SK-N-SH treated with all-trans-retinoic acid at 6 μM for 48 hours (cell line): Measurements from ENCODE around the gene IFNA6.

Experiments used
- ARNTL ChIP-seq: fragments of 450-650 bp; formaldehyde crosslinking; IDR thresholded peaks from 2 replicates; pipeline ENCODE4 v1.5.0; 2020; ENCODE audit warnings: low read depth, mild to moderate bottlenecking, moderate library complexity, borderline replicate concordance
- CREB5 ChIP-seq: fragments of 250-450 bp; sonication (Bioruptor Pico); IDR thresholded peaks from 2 replicates; pipeline ENCODE4 v1.5.1; 2020; ENCODE audit warnings: low read depth, mild to moderate bottlenecking, moderate library complexity
- GLIS3 ChIP-seq: fragments of 250-450 bp; sonication (Bioruptor Pico); IDR thresholded peaks from 2 replicates; pipeline ENCODE4 v1.5.0; 2020; ENCODE audit warnings: mild to moderate bottlenecking, moderate library complexity
- PATZ1 ChIP-seq: fragments of 250-450 bp; sonication (Bioruptor Pico); IDR thresholded peaks from 2 replicates; pipeline ENCODE4 v1.8.0; 2020; ENCODE audit warnings: mild to moderate bottlenecking, moderate library complexity, borderline replicate concordance
- POU6F1 ChIP-seq: fragments of 250-450 bp; sonication (Bioruptor Pico); IDR thresholded peaks from 2 replicates; pipeline ENCODE4 v1.8.0; 2021; ENCODE audit warnings: low read depth, mild to moderate bottlenecking, moderate library complexity, borderline replicate concordance
- RARB ChIP-seq: fragments of 250-450 bp; sonication (Bioruptor Pico); IDR thresholded peaks from 2 replicates; pipeline ENCODE4 v1.8.0; 2021; ENCODE audit warnings: mild to moderate bottlenecking, moderate library complexity
- ZC3H10 ChIP-seq: fragments of 250-450 bp; sonication (Bioruptor Pico); IDR thresholded peaks from 2 replicates; pipeline ENCODE4 v1.5.1; 2021; ENCODE audit warnings: mild to moderate bottlenecking, moderate library complexity
- ZFP3 ChIP-seq: fragments of 250-450 bp; sonication (Bioruptor Pico); IDR thresholded peaks from 2 replicates; pipeline ENCODE4 v1.5.0; 2020; ENCODE audit warnings: mild to moderate bottlenecking, moderate library complexity
- ZFP30 ChIP-seq: fragments of 450-650 bp; formaldehyde crosslinking; IDR thresholded peaks from 2 replicates; pipeline ENCODE4 v1.5.0; 2022; ENCODE audit warnings: mild to moderate bottlenecking, moderate library complexity
- ZNF70 ChIP-seq: fragments of 450-650 bp; formaldehyde crosslinking; IDR thresholded peaks from 2 replicates; pipeline ENCODE4 v1.5.0; 2020; ENCODE audit warnings: mild to moderate bottlenecking, moderate library complexity

- TF ChIP-seq ZC3H10 (CRISPR knock-in tag) (no peak), PATZ1 (CRISPR knock-in tag) (no peak), GLIS3 (CRISPR knock-in tag) (no peak), ZFP30 (CRISPR knock-in tag) (no peak), CREB5 (no peak), ZNF70 (CRISPR knock-in tag) (no peak), ARNTL (CRISPR knock-in tag) (no peak), RARB (CRISPR knock-in tag) (no peak), ZFP3 (CRISPR knock-in tag) (no peak), POU6F1 (CRISPR knock-in tag) (no peak)
Measured at GRCh38 chr9:21326526-21327139, 24.1 kb downstream of the IFNA6 start.
